ENCODE measurements around the gene TSPAN1.

Gene TSPAN1

DNA sequence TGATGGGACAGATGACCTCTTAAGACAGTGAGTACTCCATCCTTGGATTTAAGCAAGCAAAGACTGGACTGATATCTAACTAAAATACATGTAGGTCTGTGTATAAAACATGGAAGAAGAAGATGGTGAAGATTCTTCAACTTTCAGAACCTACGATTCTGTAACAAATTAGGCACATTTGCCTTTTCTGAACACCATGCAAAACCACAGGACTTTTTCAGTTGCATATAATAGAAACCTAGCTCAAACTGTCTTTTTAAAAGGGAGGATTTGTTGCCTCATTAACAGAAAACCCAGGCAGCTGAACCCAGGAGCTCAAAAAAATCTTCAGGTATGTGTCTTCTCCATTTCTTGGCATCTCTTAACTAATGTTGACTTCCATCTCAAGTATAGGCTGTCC, 14.7 kb upstream of the TSPAN1 start:
- no peak for DNase-seq (ENCODE audit: low spot score)

DNA sequence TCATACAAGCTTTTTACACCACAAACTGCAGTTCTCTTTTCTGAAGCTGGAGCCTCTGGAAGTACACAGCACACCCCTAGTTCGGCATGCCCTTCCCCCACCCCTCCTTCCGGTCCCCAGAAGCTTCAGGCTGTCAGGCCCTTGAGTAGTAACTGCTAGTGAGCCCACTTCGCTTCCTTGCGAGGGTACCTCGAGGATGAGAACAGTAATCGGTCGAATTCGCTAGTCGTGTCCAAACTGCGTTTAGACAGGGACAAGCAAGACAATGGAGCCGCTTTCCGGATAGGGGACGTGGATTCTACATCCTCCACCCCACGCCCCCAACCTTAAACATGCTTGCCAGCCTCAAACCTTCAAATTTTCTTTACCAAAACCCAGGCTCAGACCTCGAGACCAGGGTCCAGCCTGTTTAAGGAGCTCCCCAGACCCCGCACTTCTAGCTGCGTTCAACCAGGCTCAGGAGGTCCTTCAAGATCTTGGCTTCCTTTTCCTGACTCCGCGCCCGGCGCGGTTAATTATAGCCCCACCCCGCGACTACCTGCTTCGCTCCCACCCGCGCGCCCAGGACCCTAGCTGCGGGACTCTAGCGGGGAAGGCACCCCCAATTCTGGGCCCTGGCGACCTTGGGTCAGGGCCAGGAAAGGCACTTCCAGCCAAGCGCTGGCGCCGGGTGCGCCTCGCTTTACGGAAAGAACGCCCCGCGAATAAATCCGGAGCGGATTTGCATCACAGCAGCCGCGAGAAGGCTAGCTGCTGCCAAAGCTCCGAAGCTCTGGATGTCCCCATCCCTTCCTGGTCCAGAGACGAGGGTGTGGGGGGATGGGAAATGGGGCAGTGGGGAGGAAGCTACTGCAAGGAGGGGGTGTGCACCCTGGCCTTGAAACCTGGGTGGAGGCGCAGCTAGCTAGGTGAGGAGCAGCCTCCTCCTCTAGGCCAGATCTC, 8.1 kb upstream of the TSPAN1 start:
- DNase-seq (ENCODE audit: low spot score), result no peak

DNA sequence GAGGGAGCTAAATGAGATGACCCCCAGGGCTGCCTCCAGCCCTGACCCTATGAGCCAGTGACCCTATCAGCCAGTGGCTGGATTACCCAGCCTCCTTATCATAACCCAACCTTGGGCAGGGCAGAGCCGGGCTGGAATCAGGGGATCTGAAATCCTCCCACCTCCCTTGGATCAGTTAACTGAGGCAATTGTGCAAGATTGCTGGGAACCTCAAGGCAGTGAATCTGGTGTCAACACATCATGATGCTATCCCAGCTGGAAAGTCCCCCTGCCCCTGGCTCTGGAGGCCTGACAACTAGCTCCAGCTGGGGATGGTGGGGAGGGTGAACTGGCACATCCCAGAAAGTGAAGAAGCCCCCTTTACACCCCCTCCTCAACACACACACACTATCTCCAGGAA, 6.4 kb upstream of the TSPAN1 start:
- DNase-seq (ENCODE audit: low spot score), result no peak

DNA sequence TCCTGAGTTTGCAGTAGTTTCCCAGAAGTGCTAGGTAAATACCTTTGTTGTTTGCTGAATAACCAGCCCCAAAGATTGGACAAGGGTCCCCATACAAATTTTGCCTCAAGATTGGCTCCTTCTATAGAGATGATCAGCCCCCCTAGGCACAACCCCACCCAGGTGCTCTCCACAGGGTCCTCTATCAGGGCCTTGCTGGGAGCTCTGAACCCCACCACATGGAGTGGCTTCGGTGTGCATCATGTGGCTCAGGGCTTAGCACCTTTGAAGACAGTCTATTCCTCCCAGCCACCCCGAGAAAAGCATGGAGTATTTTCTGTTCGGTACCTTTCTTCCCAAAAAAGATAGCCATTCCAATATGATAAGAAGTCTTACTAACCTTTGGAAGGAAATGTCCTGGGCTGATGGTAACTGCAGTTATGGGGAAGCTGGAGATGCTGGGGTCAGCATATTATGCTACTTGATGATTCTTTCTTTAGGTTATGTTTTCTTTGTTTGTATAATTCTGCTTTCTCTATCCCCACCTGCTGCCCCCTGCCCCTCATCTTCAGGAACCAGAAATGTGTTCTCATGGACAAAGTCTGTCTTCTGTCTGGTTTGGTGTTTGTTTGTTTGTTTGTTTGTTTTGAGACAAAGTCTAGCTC, 5.0 kb upstream of the TSPAN1 start:
- DNase-seq (ENCODE audit: low spot score), result no peak

DNA sequence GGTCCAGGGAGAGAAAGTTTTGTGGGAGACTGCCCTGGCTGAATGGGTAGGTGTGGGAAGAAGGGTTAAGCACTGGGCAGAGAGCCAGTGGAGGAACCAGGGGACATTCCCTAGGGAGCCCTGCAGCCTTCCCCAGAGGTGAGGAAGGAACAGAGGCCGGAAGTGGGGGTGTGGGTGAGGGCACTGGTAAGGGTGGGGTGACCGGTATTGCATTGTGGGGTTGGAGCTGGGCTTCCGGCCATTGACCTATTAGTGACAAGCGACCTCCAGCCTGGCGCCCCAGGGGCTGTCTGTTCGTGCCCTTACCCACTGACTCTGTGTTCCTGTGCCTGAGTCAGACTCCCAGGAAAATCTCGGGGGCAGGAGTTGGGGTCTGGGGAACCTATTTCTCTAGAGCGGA, 3.5 kb upstream of the TSPAN1 start:
- DNase-seq (ENCODE audit: low spot score), result no peak

DNA sequence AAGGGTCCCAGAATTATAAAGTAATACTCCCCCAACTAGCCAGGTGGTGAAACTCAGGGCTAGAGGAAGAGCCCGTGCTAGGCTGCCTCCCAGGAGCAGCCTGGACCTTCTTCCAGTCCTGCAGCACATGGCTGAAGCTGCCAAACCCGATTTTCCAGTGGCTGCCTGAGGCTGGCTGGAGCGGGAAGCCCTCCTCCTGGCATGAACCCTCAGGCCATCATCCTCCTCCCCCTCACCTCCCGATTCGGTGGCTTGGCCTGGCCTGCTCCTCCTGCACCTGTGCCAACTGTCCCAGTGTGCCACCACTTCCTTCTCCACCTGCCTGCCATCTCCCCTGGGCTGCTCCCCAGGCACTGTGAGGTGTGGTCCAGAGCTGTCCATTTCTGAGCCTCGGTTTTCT, 3.0 kb upstream of the TSPAN1 start:
- DNase-seq (ENCODE audit: low spot score), result no peak

DNA sequence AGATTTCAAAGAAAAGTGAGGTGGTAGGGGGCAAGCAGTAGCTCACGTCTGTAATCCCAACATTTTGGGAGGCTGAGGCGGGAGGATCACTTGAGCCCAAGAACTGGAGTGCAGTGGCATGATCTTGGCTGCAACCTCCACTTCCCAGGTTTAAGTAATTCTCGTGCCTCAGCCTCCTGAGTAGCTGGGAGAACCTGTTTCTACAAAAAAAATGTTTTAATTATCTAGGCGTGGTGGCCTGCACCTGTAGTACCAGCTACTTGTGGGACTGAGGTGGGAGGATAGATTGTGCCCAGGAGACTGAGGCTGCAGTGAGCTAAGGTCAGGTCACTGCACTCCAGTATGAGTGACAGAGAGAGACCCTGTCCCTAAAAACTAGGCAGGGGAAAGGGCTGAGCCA, 2.6 kb upstream of the TSPAN1 start:
- DNase-seq (ENCODE audit: low spot score), result no peak

DNA sequence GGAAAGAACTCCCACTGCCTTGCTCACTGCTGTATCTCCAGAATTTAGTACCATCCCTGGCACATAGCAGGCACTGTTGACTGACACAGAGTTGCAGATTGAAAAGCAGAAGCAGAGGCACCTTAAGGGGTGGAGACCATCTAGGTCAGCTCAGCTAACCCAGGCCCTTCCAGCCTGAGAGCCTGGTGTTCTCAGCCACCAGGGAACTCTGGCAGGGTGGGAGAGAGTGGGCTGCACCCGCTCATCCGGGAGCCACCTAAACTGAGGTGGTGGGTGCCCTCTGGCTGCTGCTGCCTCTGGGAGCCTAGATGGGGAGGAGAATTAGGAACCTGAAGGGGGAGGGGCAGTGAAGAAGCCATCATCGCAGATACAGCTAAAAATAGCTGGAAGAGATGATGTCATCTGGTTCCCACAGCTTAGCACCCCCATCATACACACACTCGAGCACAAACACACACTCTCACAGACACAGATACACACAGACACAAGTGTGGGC, 1.5 kb upstream of the TSPAN1 start:
- no peak for DNase-seq (ENCODE audit: low spot score)

DNA sequence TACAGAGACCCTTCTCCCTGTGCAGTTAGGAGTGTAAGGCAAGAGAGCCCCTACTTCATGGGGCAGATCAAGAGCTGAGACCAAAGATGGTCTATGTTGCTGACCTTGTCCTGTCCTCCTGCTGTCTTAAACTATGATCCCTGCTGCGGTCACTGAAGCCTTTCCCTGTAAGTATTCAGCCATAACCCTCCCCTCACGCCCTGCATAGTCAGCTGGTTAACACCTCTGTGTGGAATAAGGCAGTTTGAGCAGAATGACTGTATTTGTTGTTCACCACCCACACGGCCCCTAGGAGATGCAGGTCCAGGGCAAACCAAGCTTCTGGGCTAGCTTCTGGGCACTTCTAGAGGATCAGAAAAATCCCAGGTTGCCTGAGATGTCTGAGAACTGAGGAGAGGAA, 356 bp downstream of the TSPAN1 start:
- DNase-seq (ENCODE audit: low spot score), result no peak

DNA sequence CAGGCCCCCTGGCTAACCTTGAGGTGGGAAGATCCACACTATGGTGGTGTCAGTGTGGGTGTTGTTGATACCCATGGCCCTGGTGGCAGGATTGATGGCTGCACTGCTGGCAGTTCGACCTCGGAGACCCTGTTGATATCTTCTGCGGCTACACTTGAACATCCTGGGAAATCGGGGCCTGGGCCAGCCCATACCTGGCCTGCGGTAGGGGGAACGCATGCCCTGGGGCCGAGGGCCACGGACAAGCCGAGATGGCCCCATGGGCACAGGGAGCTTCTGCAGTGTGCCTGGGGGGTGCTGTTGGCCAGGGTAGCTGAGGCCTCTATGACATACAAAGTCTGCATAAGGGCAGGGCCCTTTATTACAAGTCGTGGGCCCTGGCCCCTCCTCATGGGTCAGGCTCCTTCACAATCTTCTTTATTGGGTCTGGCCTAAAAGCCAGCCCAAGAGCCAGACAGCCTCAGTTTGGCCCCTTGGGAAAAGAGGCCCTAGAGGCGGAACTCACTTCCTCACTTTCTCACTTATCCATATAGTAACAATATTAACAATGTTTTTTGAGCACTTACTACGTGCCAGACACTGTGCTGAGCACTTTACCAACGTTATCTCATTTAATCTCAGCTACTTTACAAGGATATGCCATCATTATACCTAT, 1.5 kb downstream of the TSPAN1 start, which contains the start of gene P3R3URF:
Gene P3R3URF, minus strand, starts transcription at position 278 of the 655 bp plus-strand sequence. Its CDS starts 17 bp downstream, at position 261.
- no peak for DNase-seq (ENCODE audit: low spot score)

DNA sequence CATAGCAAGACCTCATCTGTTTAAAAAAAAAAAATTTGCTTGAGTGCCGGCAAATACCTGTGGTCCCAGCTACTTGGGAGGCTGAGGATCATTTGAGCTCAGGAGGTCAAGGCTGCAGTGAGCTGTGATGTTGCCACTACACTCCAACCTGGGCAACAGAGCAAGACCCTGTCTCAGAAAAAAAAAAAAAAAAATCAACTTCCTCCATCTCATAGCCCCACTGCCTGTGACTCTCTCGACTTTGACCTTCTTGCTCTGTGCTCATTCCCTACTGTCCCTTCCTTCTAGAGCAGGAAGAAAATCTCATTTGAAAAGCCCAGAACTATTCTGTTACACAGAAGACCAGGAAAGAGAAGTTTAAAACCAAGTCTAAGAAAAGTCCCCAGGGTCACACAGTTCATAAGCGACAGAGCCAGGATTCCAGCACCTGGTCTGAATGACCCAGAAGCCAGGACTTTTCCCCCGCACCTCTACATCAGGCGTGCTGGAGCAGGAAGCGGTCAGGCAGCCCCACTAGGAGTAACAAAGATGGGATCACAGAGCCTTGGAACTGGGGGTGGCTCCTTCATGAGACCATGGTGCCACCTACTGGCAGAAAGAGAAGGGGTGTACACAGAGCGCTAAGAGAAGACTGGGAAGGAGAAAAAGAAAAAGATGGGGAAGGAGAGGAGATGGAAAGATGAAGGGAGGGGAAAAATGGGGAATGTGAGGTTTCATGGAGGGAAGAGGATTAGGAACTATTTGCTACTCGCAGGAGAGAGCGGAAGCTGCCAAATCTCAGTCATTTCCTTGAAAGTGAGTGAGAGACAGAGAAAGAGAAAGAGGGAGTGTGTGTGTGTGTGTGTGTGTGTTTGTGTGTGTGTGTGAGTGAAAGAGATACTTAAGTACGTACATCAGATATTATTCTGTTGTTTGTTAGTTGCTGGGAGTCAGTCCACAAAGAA, 4.5 kb downstream of the TSPAN1 start:
- DNase-seq (ENCODE audit: low spot score), result peak; percentile 80

DNA sequence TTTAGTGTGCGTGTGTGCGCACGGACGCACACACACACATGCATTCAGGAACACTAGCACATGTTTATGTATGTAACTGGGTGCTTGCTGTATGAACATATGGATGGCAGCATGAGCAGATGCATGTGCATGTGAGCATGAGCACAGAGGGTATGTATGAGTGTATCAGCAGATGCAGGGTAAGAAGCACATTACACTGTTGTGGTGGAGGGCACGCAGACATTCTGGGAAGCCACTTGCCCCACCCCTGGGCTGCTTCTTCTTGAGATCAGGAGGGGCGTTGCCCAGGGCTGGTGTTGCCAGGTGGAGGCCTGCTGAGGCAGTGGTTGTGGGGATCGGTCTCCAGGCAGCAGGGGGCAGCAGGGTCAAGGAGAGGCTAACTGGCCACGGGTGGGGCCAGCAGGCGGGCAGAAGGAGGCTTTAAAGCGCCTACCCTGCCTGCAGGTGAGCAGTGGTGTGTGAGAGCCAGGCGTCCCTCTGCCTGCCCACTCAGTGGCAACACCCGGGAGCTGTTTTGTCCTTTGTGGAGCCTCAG, 5.3 kb downstream of the TSPAN1 start:
- DNase-seq (ENCODE audit: low spot score), result peak; percentile 17

DNA sequence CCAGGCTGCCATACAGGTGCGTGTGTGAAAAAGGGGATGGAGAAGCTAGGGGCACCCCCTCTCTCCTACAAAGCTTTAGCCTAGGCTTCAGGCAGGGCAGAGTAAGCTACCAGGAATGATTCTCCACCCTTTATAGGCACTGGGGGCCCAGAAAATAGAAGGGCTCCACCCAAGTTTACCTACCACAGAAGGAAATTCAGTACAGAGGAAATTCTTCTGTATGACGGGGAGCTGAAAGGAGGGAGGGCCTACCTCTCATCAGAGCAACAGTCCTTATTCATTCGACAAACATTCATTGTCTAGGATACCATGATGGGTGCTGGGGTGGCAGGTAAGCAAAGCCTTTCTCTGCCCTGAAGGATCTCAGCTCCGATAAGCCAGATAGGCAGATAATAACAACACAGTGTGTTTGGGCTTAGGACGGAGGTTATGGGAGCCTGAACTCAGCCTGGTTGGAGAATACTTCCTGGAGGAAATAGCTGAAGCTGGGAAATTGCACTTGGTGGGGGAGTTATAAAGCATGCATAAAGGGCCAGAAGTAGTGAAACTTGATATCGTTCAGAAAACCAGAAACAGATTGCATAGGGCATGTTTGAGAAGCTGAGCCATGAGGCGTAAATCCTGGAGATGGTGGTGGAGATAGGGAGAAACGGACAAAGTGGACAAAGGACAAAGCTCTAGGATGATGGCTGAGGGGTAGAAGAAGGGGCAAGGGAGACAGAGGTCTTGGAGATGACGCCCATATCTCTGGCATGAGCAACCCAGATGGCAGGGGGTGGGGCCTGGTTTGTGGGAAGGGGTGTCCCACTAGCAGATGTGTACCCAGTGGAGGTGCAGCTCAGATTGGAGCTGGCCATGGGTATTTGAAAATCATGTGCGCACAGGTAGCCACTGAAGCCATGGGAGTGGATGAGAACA, 6.7 kb downstream of the TSPAN1 start:
- no peak for DNase-seq (ENCODE audit: low spot score)

DNA sequence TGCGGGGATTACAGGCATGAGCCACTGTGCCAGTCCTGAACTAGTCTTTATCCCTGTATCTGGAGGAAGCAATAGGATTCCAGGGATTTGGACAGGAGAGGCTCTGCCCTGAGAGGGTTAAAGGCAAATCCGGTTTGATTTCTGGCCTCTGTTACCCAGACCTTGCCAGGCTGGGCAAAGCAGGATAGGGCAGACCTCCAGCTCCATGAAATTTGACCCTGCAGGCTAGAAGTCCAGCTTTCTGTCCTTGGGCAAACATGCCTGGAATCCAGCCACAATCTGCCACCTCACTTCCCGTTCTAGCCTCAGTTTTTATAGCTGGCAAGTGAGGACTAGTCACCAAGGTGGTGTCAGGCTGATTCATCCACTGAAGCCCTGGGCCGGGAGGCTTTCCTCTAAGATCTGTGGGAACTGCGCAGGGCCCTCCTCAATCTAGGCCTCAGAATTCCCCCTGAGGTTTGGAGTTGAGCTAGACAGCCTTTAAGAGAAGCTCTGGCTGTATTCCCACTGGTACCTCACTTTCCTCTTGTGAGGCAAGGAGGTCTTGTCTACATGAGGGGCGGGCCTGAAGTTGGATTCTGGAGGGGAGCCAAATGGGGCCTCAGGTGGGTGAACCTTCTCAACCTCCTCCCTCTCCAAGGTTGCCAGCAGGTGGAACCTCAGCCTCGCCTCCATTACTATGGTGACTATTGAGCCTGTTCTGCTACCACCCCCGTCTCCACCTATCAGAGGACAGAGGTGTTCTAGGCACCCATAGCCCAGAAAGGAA, 8.4 kb downstream of the TSPAN1 start:
- DNase-seq (ENCODE audit: low spot score), result no peak

DNA sequence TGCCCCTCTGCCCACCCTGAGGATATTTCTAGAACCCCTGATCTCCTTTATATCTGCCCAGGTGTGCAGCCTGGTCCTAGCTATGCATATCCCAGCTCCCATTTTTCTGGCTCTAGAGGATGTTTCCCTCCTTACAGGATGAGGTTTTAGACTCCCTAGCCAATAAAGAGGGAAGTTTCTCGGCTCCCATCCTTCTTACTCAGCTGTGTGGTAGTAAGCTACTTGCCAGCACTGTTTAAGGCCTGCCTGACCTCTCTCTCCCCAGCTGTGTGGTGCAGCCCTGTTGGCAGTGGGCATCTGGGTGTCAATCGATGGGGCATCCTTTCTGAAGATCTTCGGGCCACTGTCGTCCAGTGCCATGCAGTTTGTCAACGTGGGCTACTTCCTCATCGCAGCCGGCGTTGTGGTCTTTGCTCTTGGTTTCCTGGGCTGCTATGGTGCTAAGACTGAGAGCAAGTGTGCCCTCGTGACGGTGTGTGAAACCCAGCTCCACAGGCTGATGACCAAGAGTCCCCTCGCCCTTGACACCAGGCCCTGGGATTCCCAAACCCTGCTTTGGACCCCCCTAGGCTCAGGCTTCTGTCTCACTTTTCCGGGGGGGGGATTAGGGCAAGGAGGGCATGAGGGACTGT, 9.2 kb downstream of the TSPAN1 start:
- no peak for DNase-seq (ENCODE audit: low spot score)

DNA sequence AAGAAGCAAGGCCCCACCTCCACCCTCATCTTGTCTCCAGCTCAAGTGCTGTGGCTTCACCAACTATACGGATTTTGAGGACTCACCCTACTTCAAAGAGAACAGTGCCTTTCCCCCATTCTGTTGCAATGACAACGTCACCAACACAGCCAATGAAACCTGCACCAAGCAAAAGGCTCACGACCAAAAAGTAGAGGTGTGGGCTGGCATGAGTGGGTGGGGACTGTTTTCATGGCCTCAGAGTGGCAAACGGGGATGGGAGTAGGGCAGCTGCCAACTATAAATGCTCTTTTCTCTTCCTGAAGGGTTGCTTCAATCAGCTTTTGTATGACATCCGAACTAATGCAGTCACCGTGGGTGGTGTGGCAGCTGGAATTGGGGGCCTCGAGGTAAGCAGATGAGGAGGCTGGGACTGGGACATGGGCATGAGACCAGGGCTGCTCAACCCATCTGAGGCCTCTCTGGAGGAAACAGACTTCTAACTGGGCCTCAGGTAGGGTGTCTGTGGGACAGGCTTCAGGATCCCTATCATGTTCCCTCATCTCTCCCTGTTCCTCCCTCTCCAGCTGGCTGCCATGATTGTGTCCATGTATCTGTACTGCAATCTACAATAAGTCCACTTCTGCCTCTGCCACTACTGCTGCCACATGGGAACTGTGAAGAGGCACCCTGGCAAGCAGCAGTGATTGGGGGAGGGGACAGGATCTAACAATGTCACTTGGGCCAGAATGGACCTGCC, 10.2 kb downstream of the TSPAN1 start:
- no peak for DNase-seq (ENCODE audit: low spot score)

DNA sequence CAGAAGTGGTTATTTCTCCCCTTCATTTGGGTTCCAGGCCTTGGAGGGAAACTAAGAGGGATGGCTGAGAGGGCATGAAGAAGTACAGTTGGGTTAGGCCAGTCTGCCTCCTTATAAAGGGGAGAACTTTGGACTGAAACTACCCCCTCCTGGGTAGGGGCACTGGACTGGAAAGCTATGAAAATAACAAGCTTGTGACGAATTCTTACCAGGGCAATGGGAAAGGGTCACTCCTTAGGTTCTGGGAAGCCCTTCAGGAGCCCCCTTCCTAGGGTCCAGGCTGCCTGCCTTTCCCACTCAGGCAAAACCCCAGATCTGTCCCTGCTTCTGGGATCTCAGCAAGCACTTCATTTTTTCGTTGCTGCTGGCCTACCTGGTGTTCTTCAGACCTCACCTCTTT, 11.2 kb downstream of the TSPAN1 start:
- DNase-seq (ENCODE audit: low spot score), result no peak
